HG03066 (cell line): Measurements from ENCODE around the gene GRIA3.

ENCODE experiments used
- ATAC-seq: cut with Tn5 transposase; IDR thresholded peaks from one replicate; pipeline ENCODE4 v1.9.1; 2021; ENCODE audit warnings: low read depth; ENCODE audit not compliant: unreplicated experiment

GRIA3 gene

GRCh38 chrX:123184219-123184865, at the start of gene GRIA3:
GRIA3 (plus strand) TSS chrX:123184278; CDS start chrX:123184536, 258 bp downstream.
- ATAC-seq: no peak

DNA sequence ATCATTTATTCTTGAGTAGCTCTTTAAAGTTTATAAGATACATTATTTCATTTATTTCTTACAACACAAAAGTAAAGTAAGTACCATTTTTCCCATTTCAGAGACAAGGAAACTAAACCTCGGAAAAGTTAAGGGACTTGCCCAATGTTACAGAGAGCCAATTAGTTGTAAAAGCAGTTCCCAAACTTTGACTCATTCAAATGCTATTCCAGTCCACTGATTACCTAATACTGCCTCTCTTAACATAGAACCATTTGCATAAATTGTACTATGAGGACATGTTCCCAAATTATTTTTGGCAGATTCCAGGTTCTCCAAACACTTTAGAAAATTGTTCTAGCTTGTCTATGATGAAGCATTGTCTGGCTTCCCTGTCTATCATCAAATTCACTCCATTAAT, 45.6 kb upstream of the GRIA3 start:
- no peak for ATAC-seq

DNA sequence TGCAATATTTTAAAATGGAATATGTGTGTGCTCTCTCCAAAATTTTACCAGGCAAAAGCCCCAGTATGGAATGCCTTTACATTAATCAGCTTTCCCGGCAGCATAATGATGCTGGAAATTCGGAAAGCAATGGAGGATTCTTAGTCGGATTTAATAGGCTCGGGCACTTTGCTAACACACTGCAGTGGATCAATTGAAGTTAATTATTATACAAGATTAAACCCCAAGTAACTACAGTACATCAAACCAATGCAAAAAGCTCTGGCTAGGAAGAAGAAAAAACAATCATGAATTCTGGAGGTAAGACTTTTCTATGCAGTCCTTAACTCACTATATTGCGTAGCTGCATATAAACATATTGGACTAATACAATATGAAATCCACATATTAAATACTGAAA, 43.6 kb upstream of the GRIA3 start:
- no peak for ATAC-seq

DNA sequence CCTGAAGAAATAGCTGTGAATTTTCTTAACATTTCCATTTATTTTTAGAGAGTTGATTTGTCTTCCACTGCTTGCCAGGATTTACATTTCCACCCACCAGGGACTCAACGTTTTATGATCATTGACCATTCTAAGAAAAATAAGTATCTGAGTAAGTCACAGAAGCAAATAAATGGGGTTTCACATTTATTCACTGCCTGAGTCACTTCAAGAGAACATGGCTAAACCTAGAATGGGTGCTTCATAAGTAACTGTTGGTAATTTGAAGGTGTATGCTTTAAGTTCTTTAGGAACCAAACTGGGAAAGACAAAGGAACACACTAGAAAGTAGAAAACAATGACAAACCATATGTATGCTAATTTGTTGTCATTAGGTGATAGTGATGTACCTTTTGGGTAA, 43.2 kb upstream of the GRIA3 start:
- no peak for ATAC-seq

GRCh38 chrX:123153846-123154335, 30.2 kb upstream of the GRIA3 start:
- no peak for ATAC-seq

DNA sequence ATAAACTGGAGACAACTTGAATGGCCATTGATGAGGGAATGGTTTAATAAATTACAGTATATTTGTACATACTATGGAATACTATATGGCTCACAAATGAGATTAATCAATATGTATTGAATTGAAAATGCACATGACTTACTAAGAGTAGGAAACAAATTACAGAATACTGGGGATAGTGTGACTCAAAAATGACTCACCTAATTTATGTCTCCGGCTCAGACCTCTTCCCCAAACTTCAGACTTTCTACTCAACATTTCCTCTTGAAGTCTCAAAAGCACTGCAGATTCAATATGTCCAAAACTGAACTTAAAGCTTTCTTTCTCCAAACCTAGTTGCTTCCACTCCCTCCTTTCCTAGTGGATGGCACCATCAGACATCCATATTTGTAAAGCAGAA, 28.8 kb upstream of the GRIA3 start:
- ATAC-seq: no peak

DNA sequence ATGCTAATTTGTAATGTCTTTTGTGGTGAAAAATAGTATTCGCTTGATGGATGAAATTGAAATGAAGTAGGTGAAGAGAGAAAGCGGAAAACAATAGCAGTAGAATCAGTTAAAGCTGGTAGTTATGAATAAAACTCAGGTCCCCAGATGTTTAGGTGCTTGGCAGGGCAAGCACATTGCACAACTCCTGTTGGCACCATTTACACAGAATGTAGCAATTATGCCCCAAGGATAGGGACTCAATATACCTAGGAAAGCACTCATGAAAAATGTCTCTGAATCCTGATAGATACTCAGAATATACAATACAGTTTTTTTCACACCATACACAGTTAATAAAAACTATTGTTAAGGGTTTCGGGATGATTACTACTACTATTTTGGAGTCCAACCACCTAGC, 26.5 kb upstream of the GRIA3 start:
- ATAC-seq: no peak

DNA sequence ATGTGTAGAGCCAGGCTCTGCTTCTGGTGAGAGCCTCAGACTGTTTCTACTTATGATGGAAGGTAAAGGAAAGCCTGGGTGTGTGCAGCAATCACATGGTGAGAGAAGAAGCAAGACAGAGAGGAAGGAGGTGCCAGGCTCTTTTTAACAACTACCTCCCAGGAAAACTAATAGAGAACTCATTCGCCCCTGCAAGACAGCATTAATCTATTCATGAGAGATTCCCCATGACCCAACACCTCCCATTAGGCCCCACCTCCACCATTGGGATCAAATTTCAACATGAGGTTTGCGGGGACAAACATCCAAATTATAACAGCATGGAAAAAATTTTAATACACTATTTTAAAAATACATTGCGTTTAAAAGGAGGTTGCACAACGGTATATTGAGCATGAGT, 24.7 kb upstream of the GRIA3 start:
- no peak for ATAC-seq

GRCh38 chrX:123167621-123168020, 16.5 kb upstream of the GRIA3 start:
- ATAC-seq: no peak

DNA sequence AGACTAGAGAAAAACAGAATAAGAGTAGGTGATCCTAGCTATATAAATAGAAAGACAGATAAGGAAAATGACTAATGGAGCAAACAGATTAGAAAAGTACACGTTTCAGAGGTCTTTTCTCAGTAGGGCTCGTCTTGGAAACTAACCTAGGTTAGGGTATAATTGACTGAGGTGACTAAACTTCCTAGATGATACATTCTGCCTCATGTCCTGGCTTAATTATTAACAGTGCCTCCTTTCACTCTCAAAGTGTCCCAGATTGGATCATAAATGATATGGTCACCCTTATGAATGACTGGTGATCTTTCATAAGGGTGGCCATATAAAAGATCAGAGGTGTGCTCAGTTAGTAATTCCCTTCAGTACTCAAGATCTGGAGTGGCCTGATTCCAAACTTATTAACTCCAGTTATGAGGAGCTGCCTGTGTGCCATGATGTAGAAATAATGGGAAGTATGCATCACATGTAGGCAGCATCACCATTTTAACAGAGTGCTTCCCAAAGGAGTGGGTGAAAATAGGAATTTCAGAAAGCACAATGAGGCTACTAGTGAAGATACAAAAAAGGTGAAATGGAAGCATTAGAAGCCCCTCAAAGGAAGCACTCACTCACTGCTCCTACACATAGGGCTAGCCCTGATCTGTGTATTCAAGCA, 14.7 kb upstream of the GRIA3 start:
- ATAC-seq: no peak

GRCh38 chrX:123170546-123170945, 13.5 kb upstream of the GRIA3 start:
- ATAC-seq: no peak

- no peak for ATAC-seq
Measured at GRCh38 chrX:123171781-123172180, 12.3 kb upstream of the GRIA3 start.

GRCh38 chrX:123172869-123173268, 11.2 kb upstream of the GRIA3 start:
- ATAC-seq: no peak

DNA sequence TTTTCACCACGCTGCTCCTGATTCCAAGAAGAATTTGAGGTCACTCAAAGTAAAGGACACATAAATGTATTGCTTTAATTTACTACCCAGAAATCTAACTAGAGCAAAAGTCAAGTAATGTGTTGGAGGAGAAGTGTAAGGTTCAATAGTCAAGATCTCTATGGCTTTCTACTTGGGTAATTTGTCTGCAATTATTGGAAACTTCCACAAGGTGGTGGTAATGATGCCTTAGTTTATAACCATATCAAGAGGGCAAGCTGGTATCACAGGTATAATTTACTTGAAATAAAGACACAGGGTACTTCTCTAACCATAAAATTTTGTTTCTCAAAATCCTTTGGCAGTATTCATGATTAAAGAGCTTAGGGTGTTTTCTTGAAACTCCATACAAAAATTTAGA, 10.2 kb upstream of the GRIA3 start:
- ATAC-seq: no peak

- no peak for ATAC-seq
Measured at GRCh38 chrX:123175366-123176122, 8.5 kb upstream of the GRIA3 start.

DNA sequence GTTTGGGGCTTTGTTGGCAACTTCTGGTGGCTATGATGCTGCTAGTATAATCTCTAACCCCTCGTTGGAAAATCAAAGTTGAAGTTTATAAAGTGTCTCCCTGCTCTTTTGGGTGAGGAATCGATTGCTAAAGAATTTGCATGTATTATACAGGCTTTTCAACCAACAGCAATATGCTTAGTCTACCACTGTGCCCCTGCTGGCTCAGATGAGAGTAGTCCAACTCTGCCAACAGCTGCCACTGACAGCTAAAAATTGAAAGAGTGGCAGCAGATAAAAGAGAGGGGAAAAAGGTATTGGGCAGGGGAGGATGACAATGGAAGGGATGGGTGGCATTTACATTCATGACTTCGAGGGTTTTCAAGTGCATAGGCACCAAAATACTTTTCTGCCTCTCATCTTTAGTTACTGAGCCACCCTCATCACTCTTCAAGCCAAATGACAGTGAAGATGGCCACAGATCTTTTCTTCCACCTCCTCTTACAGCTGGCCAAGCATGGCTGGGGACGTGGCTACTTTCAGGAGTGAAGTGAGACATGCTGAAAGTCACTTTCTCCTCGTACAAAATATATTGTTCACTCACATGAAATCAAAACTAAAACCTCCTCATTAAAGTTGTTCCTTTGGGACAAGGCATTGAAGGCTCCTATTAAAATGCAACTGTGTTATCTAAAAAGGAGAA, 2.7 kb upstream of the GRIA3 start:
- no peak for ATAC-seq

DNA sequence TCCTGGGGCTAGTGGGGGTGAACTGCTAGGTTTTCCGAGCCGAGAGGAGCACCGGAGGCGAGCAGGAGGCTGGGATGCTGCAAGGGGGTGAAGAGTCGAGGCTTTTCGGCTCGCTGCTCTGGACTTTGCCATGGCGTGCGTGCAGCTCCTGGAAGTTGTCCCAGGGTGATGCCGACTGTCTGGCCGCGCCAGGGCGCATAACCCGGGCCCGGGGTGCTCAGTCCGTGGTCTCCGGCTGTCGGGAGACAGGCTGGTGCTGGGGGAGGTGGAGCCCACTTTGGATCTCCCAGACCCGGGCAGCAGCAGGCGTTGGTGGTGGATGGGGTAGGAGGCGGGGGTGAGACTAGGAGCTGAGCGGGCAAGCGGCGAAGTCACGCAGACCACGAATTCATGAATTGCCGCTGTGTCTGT, 793 bp downstream of the GRIA3 start:
- ATAC-seq: no peak

GRCh38 chrX:123185721-123186120, 1.6 kb downstream of the GRIA3 start:
- no peak for ATAC-seq

DNA sequence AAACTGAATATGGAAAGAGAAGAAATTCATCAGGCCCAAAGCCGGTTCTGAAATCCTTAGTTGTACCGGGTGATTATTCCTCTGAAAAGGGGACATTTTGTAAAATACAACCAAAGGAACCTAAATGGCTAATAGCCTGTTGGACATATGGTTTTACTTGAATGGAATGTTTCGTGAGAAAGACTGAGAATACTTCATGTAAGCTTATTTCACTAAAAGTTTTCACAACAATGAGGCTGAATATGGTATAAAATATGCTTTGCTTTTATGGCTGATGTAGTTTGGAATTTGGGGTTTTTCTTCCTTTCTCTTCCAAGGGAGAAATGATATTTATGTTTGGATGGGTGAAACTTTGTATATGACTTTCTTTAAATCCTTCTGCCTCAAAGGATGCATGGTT, 2.7 kb downstream of the GRIA3 start:
- no peak for ATAC-seq

DNA sequence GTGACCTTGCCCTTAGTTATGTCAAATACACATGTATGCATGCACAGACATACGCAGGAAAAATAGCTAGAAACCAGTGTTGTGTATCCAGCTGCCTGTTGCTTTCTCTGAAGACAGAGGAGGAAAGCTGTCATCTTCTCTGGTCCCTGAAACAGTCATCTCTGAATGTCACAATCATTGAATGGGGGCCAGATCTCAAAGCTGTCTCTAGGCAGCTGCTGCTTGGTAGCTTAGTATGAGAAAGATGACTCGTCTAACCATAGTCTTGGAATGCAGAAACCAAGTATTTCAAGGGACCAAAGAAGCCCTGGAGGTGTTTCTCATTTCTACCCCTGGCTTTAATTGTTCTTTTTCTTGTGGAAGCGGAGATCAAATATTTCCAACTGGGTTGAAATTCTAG, 4.0 kb downstream of the GRIA3 start:
- ATAC-seq: no peak

DNA sequence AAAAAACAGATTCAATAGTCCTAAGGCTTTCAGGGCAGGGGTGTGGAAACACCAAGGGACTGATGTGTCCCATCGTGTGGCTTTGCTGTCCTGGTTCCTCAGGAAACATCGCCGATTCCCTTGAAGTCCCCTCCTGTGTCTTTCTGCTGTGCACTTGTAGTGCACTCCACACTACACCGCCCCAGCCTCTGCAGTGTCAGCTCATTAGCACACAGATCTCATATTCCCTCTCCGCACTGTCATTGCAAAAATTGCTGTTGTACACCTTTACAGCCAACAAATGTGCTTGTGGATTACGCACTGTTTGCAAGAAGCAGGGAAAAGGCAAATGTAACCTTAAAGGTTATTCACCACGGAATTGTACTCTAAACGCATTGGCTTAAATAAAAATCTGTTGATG, 5.3 kb downstream of the GRIA3 start:
- no peak for ATAC-seq
